Measurements from ENCODE around the gene LINGO1.

GRCh38 chr15:77663256-77663655, 30.5 kb upstream of the LINGO1 start:
- no peak for TF ChIP-seq POLR2A (IDR thresholded peaks at IDR 0.05; ENCODE audit: low read length)
- no peak for TF ChIP-seq EP300 (IDR thresholded peaks at IDR 0.05)
- no peak for TF ChIP-seq REST (IDR thresholded peaks at IDR 0.05)
- TF ChIP-seq JUNB (IDR thresholded peaks at IDR 0.05), result no peak
- no peak for TF ChIP-seq CTCF (IDR thresholded peaks at IDR 0.05)
- no peak for TF ChIP-seq CEBPB (IDR thresholded peaks at IDR 0.05)
- no peak for TF ChIP-seq USF2 (IDR thresholded peaks at IDR 0.05)
- TF ChIP-seq RAD21 (conservative IDR thresholded peaks at IDR 0.05 in 1 of 2, IDR thresholded peaks at IDR 0.05 in 1 of 2), result no peak
- TF ChIP-seq RFX5 (IDR thresholded peaks at IDR 0.05), result no peak
- TF ChIP-seq ELK1 (IDR thresholded peaks at IDR 0.05; ENCODE audit: low read depth, low read length), result no peak
- TF ChIP-seq HEYL (CRISPR knock-in tag; IDR thresholded peaks at IDR 0.05), result no peak
- TF ChIP-seq TP53 (CRISPR knock-in tag; IDR thresholded peaks at IDR 0.05), result no peak
- no peak for TF ChIP-seq FOSL2 (IDR thresholded peaks at IDR 0.05)
- no peak for TF ChIP-seq FOSL2 (CRISPR knock-in tag; IDR thresholded peaks at IDR 0.05)
- TF ChIP-seq SMC3 (IDR thresholded peaks at IDR 0.05), result no peak
